Upper lobe of left lung (tissue), 6 donors: ENCODE data around the gene CDKN3. TPM values are rescaled to one million over a fixed set of nuclear protein-coding genes. Genes with fewer than 3 reads are reported as not detected.
"Not testable (repeated sequence)": the region's sequence is repeated elsewhere in the genome, so short reads cannot be mapped to it uniquely, and the experiment has no call there.

ENCODE experiments used
- ATAC-seq, 2 donors: fragments of 200-7000 bp; cut with Tn5 transposase; one replicate each; pipeline ENCODE4 v1.9.1; 2022; ENCODE audit warnings: mild to moderate bottlenecking in 2 of 2, moderate library complexity in 2 of 2; ENCODE audit not compliant: low FRiP score in 2 of 2
- DNase-seq, 2 donors: peaks; one replicate each; pipeline ENCODE4 v3.0.0-alpha.2; 2019 to 2020
- H3K27ac ChIP-seq, 4 donors: fragments of 200-600 bp; sonication (generic); one replicate each; pipeline ENCODE4 v1.5.1; 2016 to 2019
- H3K27me3 ChIP-seq, 4 donors: fragments of 200-600 bp; sonication (generic); one replicate each; pipeline ENCODE4 v1.5.1; 2017 to 2019
- H3K36me3 ChIP-seq, 4 donors: fragments of 200-600 bp; sonication (generic); one replicate each; pipeline ENCODE4 v1.5.1; 2016 to 2019
- H3K4me1 ChIP-seq, 4 donors: fragments of 200-600 bp; sonication (generic); one replicate each; pipeline ENCODE4 v1.5.1; 2018 to 2019
- H3K4me3 ChIP-seq, 4 donors: fragments of 200-600 bp; sonication (generic); one replicate each; pipeline ENCODE4 v1.5.1; 2017 to 2019; ENCODE audit warnings: mild to moderate bottlenecking in 2 of 4, moderate library complexity in 1 of 4
- H3K9me3 ChIP-seq, 4 donors: fragments of 200-600 bp; sonication (generic); one replicate each; pipeline ENCODE4 v1.5.1; 2018 to 2019
- CTCF ChIP-seq, 6 experiments: fragments of 450-650 bp in 4 of 6; fragments of 200-600 bp in 2 of 6; sonication (generic) in 2 of 6; IDR thresholded peaks; one replicate each; pipeline ENCODE4 v1.5.1; 2016 to 2019; ENCODE audit warnings: antibody characterized with exemption in 6 of 6
- EP300 ChIP-seq, 4 donors: sonication (generic); formaldehyde crosslinking; IDR thresholded peaks; one replicate each; pipeline ENCODE4 v1.5.1; 2017; ENCODE audit warnings: antibody characterized with exemption in 4 of 4, control low read depth in 2 of 4
- POLR2A ChIP-seq, 4 donors: fragments of 450-650 bp; IDR thresholded peaks; one replicate each; pipeline ENCODE4 v1.5.1; 2016 to 2017; ENCODE audit warnings: antibody characterized with exemption in 4 of 4, mild to moderate bottlenecking in 2 of 4
- POLR2AphosphoS5 ChIP-seq, 2 donors: sonication (generic); formaldehyde crosslinking; IDR thresholded peaks; one replicate each; pipeline ENCODE4 v1.5.1; 2017; ENCODE audit warnings: antibody characterized with exemption in 2 of 2
- WGBS, 2 donors: methylation state at CpG; one replicate each; pipeline ENCODE4 v1.1.5; 2017 to 2018; 5-methylcytosine and 5-hydroxymethylcytosine counted together
- total RNA-seq, 6 donors: library from RNA; depleted of rRNA in 4 of 6; stranded (reverse); fragments of >200 nt in 4 of 6; gene quantifications; one replicate each; pipeline versions ENCODE4 v1.1.0 to v1.2.1, GENCODE V29; 2016 to 2021
- donor health status: DM: no; HTN: no; CAD: no; lungs with moderate emphysema.
- donor health status: DM: no; HTN: yes; CAD: no; lungs with severe emphysema.

The CDKN3 gene
- total RNA-seq, 6 donors from 2014 or later, result 1.7 to 3.6 (median 3.1) TPM; not detected in 2

GRCh38 chr14:54381821-54382220 is 15.0 kb upstream of the CDKN3 start:
- no peak for ATAC-seq
- Histone ChIP-seq H3K27ac (no peak overlapping the region), H3K27me3 (no peaks in the 10 kb centered on the region), H3K36me3 (no peaks in the 10 kb centered on the region), H3K9me3 (no peaks in the 10 kb centered on the region), H3K4me3 (no peak overlapping the region), H3K4me1 (no peaks in the 10 kb centered on the region)
- no peak for DNase-seq
- TF ChIP-seq EP300 (IDR thresholded peaks at IDR 0.05), result no peak
- no peak for TF ChIP-seq POLR2AphosphoS5 (IDR thresholded peaks at IDR 0.05)
- no peak for TF ChIP-seq POLR2A (IDR thresholded peaks at IDR 0.05)
- no peak for TF ChIP-seq CTCF (IDR thresholded peaks at IDR 0.05)

- WGBS, 2 donors, result 91 to 92% methylated on average over 4 of the region's 4 CpGs
- ATAC-seq (no peak), DNase-seq (no peak)
- Histone ChIP-seq H3K27me3 (no peaks in the 10 kb centered on the region), H3K27ac (no peak overlapping the region), H3K36me3 (no peaks in the 10 kb centered on the region), H3K4me3 (no peak overlapping the region), H3K4me1 (no peaks in the 10 kb centered on the region), H3K9me3 (no peaks in the 10 kb centered on the region)
- TF ChIP-seq EP300 (IDR thresholded peaks at IDR 0.05), result no peak
- no peak for TF ChIP-seq POLR2A (IDR thresholded peaks at IDR 0.05)
These were observed 13.0 kb upstream of the CDKN3 start for GRCh38 chr14:54383835-54384234.

- no peak for ATAC-seq
- no peak for DNase-seq
These were observed 11.3 kb upstream of the CDKN3 start for GRCh38 chr14:54385556-54385955.

GRCh38 chr14:54387328-54387727 is 9.5 kb upstream of the CDKN3 start:
- WGBS, 2 donors, result 91 to 97% methylated on average over 5 of the region's 5 CpGs
- Histone ChIP-seq H3K4me3 (no peak overlapping the region), H3K27ac (no peak overlapping the region), H3K36me3 (no peaks in the 10 kb centered on the region), H3K4me1 (no peaks in the 10 kb centered on the region), H3K27me3 (no peaks in the 10 kb centered on the region), H3K9me3 (no peaks in the 10 kb centered on the region)
- DNase-seq (no peak), ATAC-seq (no peak)
- no peak for TF ChIP-seq POLR2AphosphoS5 (IDR thresholded peaks at IDR 0.05)
- TF ChIP-seq POLR2A (IDR thresholded peaks at IDR 0.05), result no peak
- TF ChIP-seq CTCF (IDR thresholded peaks at IDR 0.05), result no peak
- no peak for TF ChIP-seq EP300 (IDR thresholded peaks at IDR 0.05)

More at GRCh38 chr14:54385556-54385955, 11.3 kb upstream of the CDKN3 start:
- Histone ChIP-seq H3K27me3 (no peaks in the 10 kb centered on the region), H3K36me3 (no peaks in the 10 kb centered on the region), H3K27ac (no peak overlapping the region), H3K4me1 (no peaks in the 10 kb centered on the region), H3K4me3 (no peak overlapping the region), H3K9me3 (no peaks in the 10 kb centered on the region)
- 87 to 92% methylated on average over 4 of the region's 4 CpGs for WGBS, 2 donors
- TF ChIP-seq CTCF (IDR thresholded peaks at IDR 0.05) (no peak), EP300 (IDR thresholded peaks at IDR 0.05) (no peak)

GRCh38 chr14:54392131-54392859 is 4.5 kb upstream of the CDKN3 start:
- H3K4me1 ChIP-seq, result peaks cover 1 to 8% (median 2%) of the 10 kb centered on the region in 4 donors
- WGBS, 2 donors, result 86 to 89% methylated on average over 14 of the region's 14 CpGs
- ATAC-seq (no peak), DNase-seq (no peak)
- no peaks in the 10 kb centered on the region for H3K36me3 ChIP-seq
- no peak overlapping the region for H3K27ac ChIP-seq
- TF ChIP-seq EP300 (IDR thresholded peaks at IDR 0.05) (no peak), POLR2AphosphoS5 (IDR thresholded peaks at IDR 0.05) (no peak), CTCF (IDR thresholded peaks at IDR 0.05) (no peak), POLR2A (IDR thresholded peaks at IDR 0.05) (no peak)
- H3K9me3 ChIP-seq, result no peaks in the 10 kb centered on the region
- no peaks in the 10 kb centered on the region for H3K27me3 ChIP-seq
- H3K4me3 ChIP-seq, result no peak overlapping the region

- peaks cover 4 to 16% (median 5%) of the 10 kb centered on the region in 4 donors for H3K4me1 ChIP-seq
- not testable (repeated sequence) for H3K9me3 ChIP-seq, H3K36me3 ChIP-seq, H3K4me3 ChIP-seq, H3K27me3 ChIP-seq, H3K27ac ChIP-seq, ATAC-seq
- 90 to 95% methylated on average over 2 to 47 of the region's 68 CpGs for WGBS, 2 donors
- DNase-seq, result peak in 1 of 2 donors; percentile 79
These were observed 3.6 kb upstream of the CDKN3 start for GRCh38 chr14:54392986-54393884.
